WERI-Rb-1 (cell line): Measurements from ENCODE around the gene GAB3.
"Not testable (repeated sequence)": the region's sequence is repeated elsewhere in the genome, so short reads cannot be mapped to it uniquely, and the experiment has no call there.

Experiments used
- DNase-seq: peaks from one replicate; pipeline ENCODE4 v3.0.0-alpha.2; 2020
- H3K27ac ChIP-seq: fragments of 250-450 bp; sonication (Bioruptor Pico); 2 replicates; pipeline ENCODE4 v1.5.1; 2020; ENCODE audit warnings: mild to moderate bottlenecking, moderate library complexity
- H3K27me3 ChIP-seq: fragments of 250-450 bp; sonication (Bioruptor Pico); 2 replicates; pipeline ENCODE4 v1.5.1; 2021; ENCODE audit warnings: mild to moderate bottlenecking, low read depth, moderate library complexity; ENCODE audit not compliant: insufficient read depth, severe bottlenecking
- H3K36me3 ChIP-seq: fragments of 250-450 bp; sonication (Bioruptor Pico); 2 replicates; pipeline ENCODE4 v1.5.1; 2020; ENCODE audit warnings: mild to moderate bottlenecking, moderate library complexity
- H3K4me3 ChIP-seq: 2 replicates; pipeline ENCODE4 v1.5.1; 2011; ENCODE audit warnings: low read depth, mild to moderate bottlenecking, control low read depth, low read length
- H3K9me3 ChIP-seq: fragments of 250-450 bp; sonication (Bioruptor Pico); 2 replicates; pipeline ENCODE4 v1.5.1; 2021; ENCODE audit warnings: mild to moderate bottlenecking, moderate library complexity; ENCODE audit not compliant: severe bottlenecking
- CTCF ChIP-seq: IDR thresholded peaks from 2 replicates; pipeline ENCODE4 v1.5.1; 2011; ENCODE audit warnings: low read depth, mild to moderate bottlenecking, control low read depth, inconsistent platforms, low read length

GAB3 gene

GRCh38 chrX:154653048-154653401, 97.9 kb downstream of the GAB3 start:
- Histone ChIP-seq H3K9me3 (no peaks in the 10 kb centered on the region), H3K27ac (no peak overlapping the region), H3K27me3 (peaks cover 29% of the 10 kb centered on the region), H3K36me3 (no peaks in the 10 kb centered on the region), H3K4me3 (no peak overlapping the region)
- no peak for DNase-seq
- TF ChIP-seq CTCF = no peak

- no peak for DNase-seq
- peaks cover 28% of the 10 kb centered on the region for H3K27me3 ChIP-seq
- H3K4me3 ChIP-seq = no peak overlapping the region
- H3K27ac ChIP-seq = no peak overlapping the region
- no peaks in the 10 kb centered on the region for H3K9me3 ChIP-seq
- no peaks in the 10 kb centered on the region for H3K36me3 ChIP-seq
- TF ChIP-seq CTCF = no peak
Observed at GRCh38 chrX:154652311-154653047, 98.4 kb downstream of the GAB3 start.

- H3K9me3 ChIP-seq = no peaks in the 10 kb centered on the region
- H3K4me3 ChIP-seq = no peak overlapping the region
- no peaks in the 10 kb centered on the region for H3K36me3 ChIP-seq
- no peak for TF ChIP-seq CTCF
- DNase-seq = no peak
- H3K27ac ChIP-seq = no peak overlapping the region
- H3K27me3 ChIP-seq = peaks cover 25% of the 10 kb centered on the region
Observed at GRCh38 chrX:154650221-154650510, 100.7 kb downstream of the GAB3 start.

DNA sequence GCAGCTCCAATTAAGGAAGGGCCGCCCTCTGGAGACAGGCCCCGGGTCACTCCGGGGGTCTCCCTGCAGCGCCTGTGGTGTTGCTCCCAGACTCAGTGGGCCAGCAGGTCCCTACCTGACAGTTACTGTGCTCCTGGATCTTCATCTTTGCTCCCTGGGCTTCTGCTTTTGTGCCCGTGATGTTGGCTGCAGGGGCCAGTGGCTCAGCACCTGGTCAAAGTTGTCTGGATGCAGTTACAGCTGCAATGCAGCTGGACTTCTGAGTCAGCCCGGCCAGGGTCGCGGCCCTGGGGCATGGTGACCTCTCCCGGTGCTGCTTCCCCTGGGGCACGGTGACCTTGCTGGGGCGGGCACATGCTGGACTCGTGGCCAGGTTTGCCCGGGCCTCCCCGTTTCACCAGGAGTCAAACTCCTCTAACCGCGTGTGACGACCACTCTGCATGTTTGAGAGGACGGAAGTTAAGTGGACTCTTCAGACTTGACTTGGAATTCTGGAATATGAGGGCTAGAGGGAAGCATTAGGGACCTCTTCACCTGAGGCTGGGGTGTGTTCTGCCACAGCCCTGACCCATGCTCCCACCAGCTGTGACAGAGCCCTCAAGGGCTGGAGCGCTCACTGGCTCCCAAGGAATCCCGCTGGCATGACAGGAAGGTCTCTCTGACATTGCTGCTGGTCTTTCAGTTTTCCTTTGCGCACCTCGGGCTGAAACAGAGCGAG, 101.2 kb downstream of the GAB3 start:
- Histone ChIP-seq H3K27me3 (peaks cover 22% of the 10 kb centered on the region), H3K36me3 (no peaks in the 10 kb centered on the region), H3K4me3 (no peak overlapping the region), H3K9me3 (no peaks in the 10 kb centered on the region), H3K27ac (no peak overlapping the region)
- no peak for DNase-seq
- no peak for TF ChIP-seq CTCF

GRCh38 chrX:154648931-154649330, 101.9 kb downstream of the GAB3 start:
- Histone ChIP-seq H3K9me3 (no peaks in the 10 kb centered on the region), H3K4me3 (no peak overlapping the region), H3K36me3 (no peaks in the 10 kb centered on the region), H3K27ac (no peak overlapping the region), H3K27me3 (peaks cover 22% of the 10 kb centered on the region)
- no peak for DNase-seq
- no peak for TF ChIP-seq CTCF

- DNase-seq, H3K9me3 ChIP-seq, H3K36me3 ChIP-seq, H3K27ac ChIP-seq, H3K4me3 ChIP-seq: not testable (repeated sequence)
- peaks cover 16% of the 10 kb centered on the region for H3K27me3 ChIP-seq
Observed at GRCh38 chrX:154645745-154646378, 105.0 kb downstream of the GAB3 start.

GRCh38 chrX:154643708-154644107, 107.2 kb downstream of the GAB3 start:
- not testable (repeated sequence) for H3K27me3 ChIP-seq, H3K9me3 ChIP-seq, H3K27ac ChIP-seq, H3K4me3 ChIP-seq, H3K36me3 ChIP-seq, DNase-seq

DNA sequence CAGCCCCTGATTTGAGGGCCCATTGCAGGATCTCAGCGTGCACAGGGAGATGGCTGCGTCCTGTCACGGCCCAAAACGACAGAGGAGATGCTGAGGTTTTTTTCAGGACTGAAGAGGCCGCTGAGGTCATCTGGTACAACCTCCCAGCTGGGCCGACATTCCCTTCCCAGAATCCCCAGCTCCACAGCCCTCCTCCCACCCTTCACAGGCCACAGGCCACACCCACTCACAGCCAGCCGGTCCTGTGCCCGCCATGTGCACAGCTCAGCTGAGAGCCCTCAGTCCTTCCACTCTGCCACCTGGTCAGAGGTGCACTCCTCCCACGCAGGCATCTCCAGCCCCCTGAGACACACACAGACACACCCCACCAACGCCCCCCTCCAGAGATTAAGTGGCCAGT, 109.1 kb downstream of the GAB3 start:
- not testable (repeated sequence) for H3K27me3 ChIP-seq, DNase-seq, H3K4me3 ChIP-seq

DNA sequence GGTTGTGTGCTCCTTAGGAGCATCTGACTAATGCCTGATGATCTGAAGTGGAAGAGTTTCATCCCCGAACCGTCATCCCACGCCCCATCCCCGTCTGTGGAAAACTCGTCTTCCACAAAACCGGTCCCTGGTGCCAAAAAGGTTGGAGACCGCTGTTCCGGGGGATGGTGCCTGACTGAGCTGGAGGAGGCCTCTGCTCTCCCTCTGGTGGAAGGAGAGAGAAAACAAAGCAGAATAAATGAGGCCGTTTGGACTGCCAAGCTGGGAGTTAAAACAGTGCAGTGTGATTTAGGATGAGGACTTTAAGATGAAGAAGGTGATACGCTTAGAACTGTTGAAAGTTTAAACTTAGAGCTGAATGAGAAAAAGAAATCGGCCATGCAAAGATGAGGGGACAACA, 117.2 kb downstream of the GAB3 start:
- not testable (repeated sequence) for H3K27ac ChIP-seq, H3K27me3 ChIP-seq, H3K4me3 ChIP-seq, H3K9me3 ChIP-seq, DNase-seq, H3K36me3 ChIP-seq

More for the DNA sequence above, 109.1 kb downstream of the GAB3 start:
- H3K9me3 ChIP-seq, H3K27ac ChIP-seq, H3K36me3 ChIP-seq: not testable (repeated sequence)
